NB4 (cell line): ENCODE measurements around the gene SLC29A4.
A peak's percentile ranks its signal among the peaks of the same experiment; 100 is the strongest.
"Not testable (repeated sequence)": the region's sequence is repeated elsewhere in the genome, so short reads cannot be mapped to it uniquely, and the experiment has no call there.

Experiments
- DNase-seq: peaks from one replicate; pipeline ENCODE4 v3.0.0; 2010; ENCODE audit warnings: low read depth
- H3K4me3 ChIP-seq: one replicate; pipeline ENCODE4 v1.5.1; 2011; ENCODE audit warnings: mild to moderate bottlenecking, low read depth, low read length, moderate library complexity
- MYC ChIP-seq: IDR thresholded peaks from 2 replicates; pipeline ENCODE4 v1.6.1; 2011; ENCODE audit warnings: low read depth, low read length
- POLR2A ChIP-seq: IDR thresholded peaks from 2 replicates; pipeline ENCODE4 v1.6.1; 2011; ENCODE audit warnings: mild to moderate bottlenecking; ENCODE audit not compliant: insufficient read length; ENCODE audit errors: extremely low read depth
- TF ChIP-seq, protein P1 (sequence below): IDR thresholded peaks from 2 replicates; pipeline ENCODE4 v1.6.1; 2011; ENCODE audit warnings: low read depth, low read length
- TF ChIP-seq, protein P2 (sequence below): IDR thresholded peaks from one replicate; pipeline ENCODE4 v1.5.1; 2012; ENCODE audit warnings: low read depth, low read length

SLC29A4 gene

DNA sequence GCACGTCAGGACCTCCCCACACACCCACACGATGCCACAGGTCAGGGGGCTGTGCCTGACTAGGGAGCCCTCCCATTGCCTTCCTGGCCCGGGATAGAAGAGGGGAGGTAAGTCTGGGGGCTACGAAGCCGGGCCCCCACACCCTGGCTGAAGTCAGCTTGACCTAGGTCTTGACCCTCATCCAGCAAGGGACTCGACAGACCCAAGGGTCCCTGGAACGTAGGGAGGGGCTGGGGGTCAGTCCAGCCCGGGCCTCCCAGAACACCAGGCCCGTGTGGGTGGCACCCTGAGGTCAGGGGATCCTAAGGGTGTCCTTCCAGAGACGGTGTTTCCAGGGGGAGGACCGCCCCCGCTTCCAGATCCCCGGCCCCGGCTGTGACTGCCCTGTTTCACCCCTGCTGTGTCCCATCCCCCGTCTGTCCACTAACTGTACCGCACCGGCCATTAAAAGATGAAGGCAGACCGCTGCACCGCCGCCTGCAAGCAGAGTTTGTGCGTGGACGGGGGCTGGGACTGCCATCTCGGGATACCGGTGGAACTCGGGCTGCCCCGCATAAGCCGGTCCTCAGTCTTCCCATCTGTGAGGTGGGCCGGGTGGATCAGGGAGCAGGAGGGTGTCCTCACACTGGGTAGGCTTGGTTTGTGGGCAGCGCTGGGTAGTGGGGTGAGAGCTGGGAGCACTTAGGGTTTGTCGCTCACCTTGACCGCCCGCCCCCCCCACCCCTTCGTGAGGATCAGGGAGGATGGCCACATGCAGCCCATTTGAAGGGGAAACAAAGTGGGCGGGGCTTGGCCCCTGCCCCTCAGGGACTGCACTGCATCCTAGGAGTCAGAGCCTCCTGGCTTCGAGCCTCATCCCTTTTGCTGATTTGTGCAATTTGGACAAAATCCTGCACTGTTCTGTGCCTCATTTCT is 21.1 kb downstream of the SLC29A4 start:
- TF ChIP-seq, protein P1, sequence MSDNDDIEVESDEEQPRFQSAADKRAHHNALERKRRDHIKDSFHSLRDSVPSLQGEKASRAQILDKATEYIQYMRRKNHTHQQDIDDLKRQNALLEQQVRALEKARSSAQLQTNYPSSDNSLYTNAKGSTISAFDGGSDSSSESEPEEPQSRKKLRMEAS = no peak
- peak; percentile 47 for DNase-seq

DNA sequence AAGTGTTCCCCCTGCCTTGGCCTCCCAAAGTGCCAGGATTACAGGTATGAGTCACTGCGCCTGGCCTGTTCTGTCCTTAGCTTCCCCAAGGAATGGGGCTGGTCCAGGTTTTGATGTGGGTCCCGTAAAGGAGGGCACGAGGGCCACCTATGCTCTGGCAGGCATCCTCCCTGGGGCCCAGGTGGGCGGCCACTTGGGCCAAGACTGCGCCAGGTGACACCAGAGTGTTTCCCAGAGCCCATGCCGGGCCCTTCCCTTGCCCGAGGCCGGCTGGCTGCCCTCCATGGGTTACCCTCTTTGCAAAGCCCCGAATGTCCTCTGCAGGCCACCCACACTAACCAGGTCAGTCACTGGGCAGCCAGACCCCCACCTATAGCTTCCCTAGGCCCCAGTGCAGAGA is 22.3 kb downstream of the SLC29A4 start:
- not testable (repeated sequence) for DNase-seq, H3K4me3 ChIP-seq

More for the DNA sequence above, 21.1 kb downstream of the SLC29A4 start:
- no peak overlapping the region for H3K4me3 ChIP-seq

DNA sequence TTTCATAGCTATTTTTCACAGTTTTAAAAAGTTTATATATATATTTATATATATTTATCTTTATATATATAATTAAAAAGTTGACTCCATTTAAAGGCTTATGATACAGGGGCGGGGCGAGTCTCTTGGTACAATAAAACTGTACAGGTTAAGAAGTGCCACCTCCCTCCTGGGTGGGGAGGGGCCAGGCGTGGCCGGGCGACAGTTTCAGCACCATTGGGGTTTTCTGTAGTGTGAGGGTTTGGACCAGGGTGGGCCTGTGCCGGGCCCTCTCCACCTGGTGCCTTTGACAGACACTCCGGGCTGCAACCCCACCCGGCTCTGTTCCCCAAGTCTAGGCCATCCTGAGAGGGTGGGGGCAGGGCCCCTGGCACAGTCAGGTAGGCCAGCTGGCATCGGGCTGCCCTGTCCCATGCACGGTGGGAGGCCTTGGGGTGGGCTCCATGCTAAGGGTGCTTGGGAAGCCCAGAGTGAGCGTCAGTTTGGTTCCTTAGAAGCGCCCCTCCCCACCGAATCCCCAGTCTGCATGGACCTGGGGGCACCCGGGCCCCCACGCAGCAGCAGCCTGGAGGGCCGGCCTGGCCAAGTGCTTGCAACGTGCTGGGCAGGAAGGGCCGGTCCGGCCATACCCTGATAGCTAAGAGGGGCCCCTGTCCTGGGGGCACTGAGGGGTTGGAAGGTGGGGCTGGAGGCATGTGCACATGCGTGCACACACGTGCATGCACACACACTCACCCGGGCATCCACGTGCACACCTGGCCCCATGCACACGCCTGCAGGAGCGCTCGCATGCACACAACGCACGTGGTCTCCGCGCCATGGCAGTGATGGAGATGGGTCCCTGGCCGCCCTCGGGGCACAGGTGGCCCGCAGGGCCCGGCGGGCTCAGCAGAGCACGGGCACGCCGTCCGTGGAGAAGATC is 24.7 kb downstream of the SLC29A4 start:
- H3K4me3 ChIP-seq, DNase-seq: not testable (repeated sequence)

DNA sequence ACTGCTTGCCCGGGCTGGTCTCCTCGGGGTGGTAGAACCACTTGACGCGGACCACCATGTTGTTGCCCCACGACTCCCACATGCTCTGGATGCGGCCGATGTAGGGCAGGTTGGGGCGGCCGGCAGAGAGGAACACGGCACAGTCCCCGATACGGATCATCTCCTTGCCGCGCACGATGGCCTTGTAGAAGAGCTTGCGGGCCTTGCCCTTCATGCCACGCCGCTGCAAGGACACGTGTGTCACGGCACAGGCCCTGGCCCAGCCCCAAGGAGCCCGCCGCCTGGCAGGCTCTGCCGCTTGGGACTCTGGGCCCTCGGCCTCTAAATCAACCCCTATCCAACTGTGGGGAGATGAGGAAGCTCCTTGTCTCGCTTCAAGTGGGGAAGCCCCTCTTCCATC is 26.4 kb downstream of the SLC29A4 start:
- no peak for TF ChIP-seq POLR2A
- TF ChIP-seq MYC = no peak
- TF ChIP-seq, protein P1 = no peak
- TF ChIP-seq, protein P2, sequence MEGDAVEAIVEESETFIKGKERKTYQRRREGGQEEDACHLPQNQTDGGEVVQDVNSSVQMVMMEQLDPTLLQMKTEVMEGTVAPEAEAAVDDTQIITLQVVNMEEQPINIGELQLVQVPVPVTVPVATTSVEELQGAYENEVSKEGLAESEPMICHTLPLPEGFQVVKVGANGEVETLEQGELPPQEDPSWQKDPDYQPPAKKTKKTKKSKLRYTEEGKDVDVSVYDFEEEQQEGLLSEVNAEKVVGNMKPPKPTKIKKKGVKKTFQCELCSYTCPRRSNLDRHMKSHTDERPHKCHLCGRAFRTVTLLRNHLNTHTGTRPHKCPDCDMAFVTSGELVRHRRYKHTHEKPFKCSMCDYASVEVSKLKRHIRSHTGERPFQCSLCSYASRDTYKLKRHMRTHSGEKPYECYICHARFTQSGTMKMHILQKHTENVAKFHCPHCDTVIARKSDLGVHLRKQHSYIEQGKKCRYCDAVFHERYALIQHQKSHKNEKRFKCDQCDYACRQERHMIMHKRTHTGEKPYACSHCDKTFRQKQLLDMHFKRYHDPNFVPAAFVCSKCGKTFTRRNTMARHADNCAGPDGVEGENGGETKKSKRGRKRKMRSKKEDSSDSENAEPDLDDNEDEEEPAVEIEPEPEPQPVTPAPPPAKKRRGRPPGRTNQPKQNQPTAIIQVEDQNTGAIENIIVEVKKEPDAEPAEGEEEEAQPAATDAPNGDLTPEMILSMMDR = no peak
- DNase-seq = no peak

DNA sequence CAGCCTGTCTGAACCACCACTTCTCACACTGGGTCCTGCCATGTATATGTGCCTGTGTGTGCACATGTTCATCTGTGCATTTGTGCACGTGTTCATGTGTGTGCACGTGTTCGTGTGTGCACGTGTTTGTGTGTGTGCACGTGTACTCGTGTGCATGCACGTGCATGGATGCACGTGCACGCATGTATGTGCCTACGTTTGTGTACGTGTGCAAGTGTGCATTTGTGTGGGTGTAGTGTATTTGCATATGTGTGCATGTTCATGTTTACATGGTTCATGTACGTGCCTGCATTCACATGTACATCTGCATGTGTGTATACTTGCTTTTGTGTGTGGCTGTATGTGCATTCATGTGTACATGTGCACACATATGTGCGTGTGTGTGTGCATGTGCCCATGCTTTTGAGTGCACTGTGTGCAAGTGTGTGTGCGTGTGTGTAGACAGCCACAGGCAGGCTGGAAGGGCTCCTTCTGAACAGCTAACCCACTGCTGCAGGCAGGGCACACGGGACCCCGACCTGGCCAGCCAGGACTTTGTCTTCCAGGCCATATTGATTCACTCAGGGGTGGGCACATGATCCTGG is 28.2 kb downstream of the SLC29A4 start:
- no peak for DNase-seq
- H3K4me3 ChIP-seq = no peak overlapping the region
- TF ChIP-seq MYC (no peak), POLR2A (no peak)
- TF ChIP-seq, protein P1 = no peak
- TF ChIP-seq, protein P2 = no peak

More for the DNA sequence above, 26.4 kb downstream of the SLC29A4 start:
- H3K4me3 ChIP-seq = no peak overlapping the region

DNA sequence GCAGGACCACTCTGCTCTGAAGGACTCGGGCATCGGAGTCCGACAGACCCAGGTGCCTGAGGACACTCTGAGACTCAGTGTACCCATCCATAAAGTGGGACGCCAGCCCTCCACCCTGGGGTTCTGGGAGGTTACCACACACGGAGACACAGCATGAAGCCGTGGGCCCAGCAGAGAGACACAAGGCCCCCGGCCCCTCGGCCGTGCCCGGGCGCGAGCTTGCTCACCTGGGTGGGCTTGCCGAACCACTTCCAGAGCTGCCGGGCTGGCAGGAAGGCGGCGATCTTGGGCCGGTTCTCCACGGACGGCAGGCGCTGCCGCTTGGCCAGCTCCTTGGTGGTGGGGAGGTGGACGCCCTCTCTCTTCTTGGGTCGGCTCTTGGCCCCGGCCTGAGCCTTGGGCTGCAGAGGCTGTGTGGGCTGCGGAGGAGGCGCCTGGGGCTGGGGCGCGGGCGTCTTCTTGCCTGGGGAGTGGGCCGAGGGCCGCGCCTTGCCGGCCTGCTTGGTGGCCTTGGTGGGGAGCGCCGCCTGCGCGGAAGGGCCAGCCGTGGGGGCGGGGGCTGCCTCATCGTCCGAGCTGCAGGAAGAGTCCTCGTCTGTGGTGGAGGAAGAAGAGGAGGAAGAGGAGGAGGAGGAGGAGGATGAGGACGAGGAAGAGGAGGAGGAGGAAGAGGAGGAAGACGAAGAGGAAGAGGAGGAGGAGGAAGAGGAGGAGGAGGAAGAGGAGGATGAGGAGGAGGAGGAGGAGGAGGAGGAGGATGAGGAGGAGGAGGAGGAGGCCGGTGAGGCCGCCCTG is 29.7 kb downstream of the SLC29A4 start:
- not testable (repeated sequence) for H3K4me3 ChIP-seq, DNase-seq

DNA sequence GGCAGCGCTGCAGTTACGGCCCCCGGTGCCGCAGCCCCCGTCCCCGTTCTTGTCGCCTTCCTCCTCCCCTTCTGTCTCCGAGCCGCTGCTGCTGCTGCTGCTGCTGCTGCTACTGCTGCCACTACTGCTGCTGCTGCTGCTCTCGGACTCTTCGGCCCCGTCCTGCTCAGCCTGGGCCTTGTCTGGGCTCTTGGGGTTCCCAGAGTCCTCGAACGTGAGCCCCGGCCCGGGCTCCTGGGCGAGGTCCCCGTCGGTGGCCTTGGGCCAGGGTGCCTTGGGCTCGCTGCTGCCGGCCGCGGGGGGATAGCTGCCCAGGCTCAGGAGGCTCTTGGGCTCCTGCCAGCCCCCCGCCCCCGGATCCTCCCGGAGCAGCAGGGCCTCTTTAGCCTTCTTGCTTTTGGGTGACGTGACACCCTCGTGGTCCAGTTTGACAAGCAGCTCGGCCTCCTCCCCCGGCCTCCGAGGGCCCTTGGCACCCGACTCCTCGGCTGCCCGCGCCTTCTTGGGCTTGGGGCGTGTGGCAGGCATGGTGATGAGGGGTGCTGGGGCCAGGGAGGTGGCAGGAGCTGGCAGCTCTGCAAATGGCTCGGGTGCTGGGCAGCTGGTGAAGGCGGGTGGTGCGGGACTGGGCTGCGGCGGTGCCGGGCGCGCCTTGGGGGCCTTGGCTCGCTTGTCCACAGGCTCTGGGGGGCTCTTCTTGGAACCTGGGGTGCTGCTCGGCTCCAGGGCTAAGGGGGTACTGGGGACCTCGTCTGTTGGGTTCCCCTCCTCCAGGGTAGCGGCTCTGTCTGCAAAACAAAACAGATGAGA is 30.5 kb downstream of the SLC29A4 start:
- not testable (repeated sequence) for H3K4me3 ChIP-seq, DNase-seq

DNA sequence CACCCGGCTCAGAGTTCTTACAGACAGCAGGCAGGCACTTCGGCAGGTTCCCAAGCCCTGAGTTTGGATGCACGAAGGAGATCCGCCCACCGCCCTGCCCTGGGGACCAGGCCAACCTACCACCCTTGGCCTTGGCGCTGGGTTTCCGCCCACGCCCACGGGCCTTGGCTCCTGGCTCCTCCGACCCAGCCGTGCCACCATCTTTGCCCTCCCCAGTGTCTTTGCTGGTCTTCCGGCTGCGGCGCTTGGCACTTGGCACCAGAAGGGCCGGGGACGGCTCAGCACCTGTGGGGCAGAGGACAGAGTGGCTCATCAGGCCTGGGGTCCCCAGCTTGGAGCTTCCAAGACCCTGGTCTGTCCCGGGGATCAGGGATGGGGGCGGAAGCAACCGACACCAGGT is 32.1 kb downstream of the SLC29A4 start:
- TF ChIP-seq, protein P1 = no peak
- TF ChIP-seq MYC (no peak), POLR2A (no peak)
- TF ChIP-seq, protein P2 = no peak
- H3K4me3 ChIP-seq = no peak overlapping the region
- DNase-seq = no peak
